ENCODE measurements around the gene TOM1. TPM values are rescaled to one million over a fixed set of nuclear protein-coding genes. Genes with fewer than 3 reads are reported as not detected.

The TOM1 gene
- total RNA-seq, 1 experiment from 2014 or later, result 22.3 TPM

DNA sequence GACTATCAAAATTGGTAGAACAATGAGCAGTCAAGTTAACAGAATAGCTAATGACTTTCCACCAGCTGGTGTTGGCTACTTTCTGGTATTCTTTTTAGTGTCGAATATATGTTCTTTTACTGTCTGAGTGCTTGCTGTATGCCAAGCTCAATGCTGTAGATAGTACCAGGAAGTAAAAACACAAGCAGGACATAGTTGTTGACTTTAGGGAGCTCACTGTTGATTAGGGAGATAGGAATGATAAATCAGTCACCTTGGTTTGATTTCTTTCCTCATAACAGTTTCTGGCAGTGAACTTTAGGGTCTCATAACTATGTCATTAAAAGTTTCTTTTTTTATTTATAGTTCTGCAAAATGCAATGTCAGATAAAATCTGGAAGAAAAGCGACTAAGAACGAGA lies 33.4 kb upstream of the TOM1 start:
- Histone ChIP-seq H2BK12ac (ENCODE audit: insufficient read length, low read depth, low read length) (no peak overlapping the region), H2BK5ac (ENCODE audit: insufficient read length, low read length) (no peak overlapping the region), H3K9ac (ENCODE audit: extremely low read depth, insufficient read length, low read length) (no peak overlapping the region), H3K79me2 (ENCODE audit: insufficient read depth, low read length) (no peaks in the 10 kb centered on the region), H2BK15ac (ENCODE audit: low read depth, low read length) (no peak overlapping the region), H3K18ac (ENCODE audit: insufficient read length, low read depth, low read length) (no peak overlapping the region), H4K20me1 (ENCODE audit: control insufficient read depth, insufficient read depth, insufficient read length) (no peaks in the 10 kb centered on the region), H2AK5ac (ENCODE audit: insufficient read length, low read length) (no peak overlapping the region), H4K8ac (replicated peaks; ENCODE audit: insufficient read length, low read depth, low read length) (no peak overlapping the region), H2AFZ (ENCODE audit: low read length) (no peak overlapping the region), H3K9me3 (ENCODE audit: control insufficient read depth, low read depth, low read length) (no peaks in the 10 kb centered on the region), H3K27ac (ENCODE audit: insufficient read length, low read depth, low read length) (no peak overlapping the region), H4K5ac (ENCODE audit: insufficient read length, low read depth, low read length) (no peak overlapping the region), H2BK120ac (ENCODE audit: low read depth, low read length, poor library complexity, severe bottlenecking) (no peak overlapping the region), H3K4ac (ENCODE audit: low read depth, low read length) (no peak overlapping the region), H4K91ac (ENCODE audit: insufficient read length, low read depth, low read length) (no peak overlapping the region), H2BK20ac (ENCODE audit: low read depth, low read length, poor library complexity, severe bottlenecking) (no peak overlapping the region), H3K4me2 (ENCODE audit: insufficient read depth, insufficient read length, low read length) (no peak overlapping the region), H3K27me3 (ENCODE audit: insufficient read depth, low read length) (no peaks in the 10 kb centered on the region), H3K14ac (ENCODE audit: insufficient read depth, low read length) (no peak overlapping the region), H3K23ac (ENCODE audit: insufficient read length, low read depth, low read length) (no peak overlapping the region), H3K56ac (ENCODE audit: insufficient read length, low read depth, low read length) (no peak overlapping the region), H3K23me2 (ENCODE audit: insufficient read length, low read depth, low read length, poor library complexity, severe bottlenecking) (no peaks in the 10 kb centered on the region), H3K4me1 (ENCODE audit: insufficient read depth, low read length) (no peaks in the 10 kb centered on the region), H3K79me1 (ENCODE audit: insufficient read depth, low read depth, low read length, poor library complexity, severe bottlenecking) (peaks cover 4% of the 10 kb centered on the region), H3T11ph (ENCODE audit: low read length) (no peak overlapping the region)
- H3K4me1 Mint-ChIP-seq, result no peaks in the 10 kb centered on the region
- TF ChIP-seq, protein P1, sequence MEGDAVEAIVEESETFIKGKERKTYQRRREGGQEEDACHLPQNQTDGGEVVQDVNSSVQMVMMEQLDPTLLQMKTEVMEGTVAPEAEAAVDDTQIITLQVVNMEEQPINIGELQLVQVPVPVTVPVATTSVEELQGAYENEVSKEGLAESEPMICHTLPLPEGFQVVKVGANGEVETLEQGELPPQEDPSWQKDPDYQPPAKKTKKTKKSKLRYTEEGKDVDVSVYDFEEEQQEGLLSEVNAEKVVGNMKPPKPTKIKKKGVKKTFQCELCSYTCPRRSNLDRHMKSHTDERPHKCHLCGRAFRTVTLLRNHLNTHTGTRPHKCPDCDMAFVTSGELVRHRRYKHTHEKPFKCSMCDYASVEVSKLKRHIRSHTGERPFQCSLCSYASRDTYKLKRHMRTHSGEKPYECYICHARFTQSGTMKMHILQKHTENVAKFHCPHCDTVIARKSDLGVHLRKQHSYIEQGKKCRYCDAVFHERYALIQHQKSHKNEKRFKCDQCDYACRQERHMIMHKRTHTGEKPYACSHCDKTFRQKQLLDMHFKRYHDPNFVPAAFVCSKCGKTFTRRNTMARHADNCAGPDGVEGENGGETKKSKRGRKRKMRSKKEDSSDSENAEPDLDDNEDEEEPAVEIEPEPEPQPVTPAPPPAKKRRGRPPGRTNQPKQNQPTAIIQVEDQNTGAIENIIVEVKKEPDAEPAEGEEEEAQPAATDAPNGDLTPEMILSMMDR (conservative IDR thresholded peaks at IDR 0.05), result no peak
- DNase-seq, result no peak
- H3K27ac Mint-ChIP-seq, result no peak overlapping the region
- WGBS (ENCODE audit: extremely low coverage, insufficient read length, low lambda C conversion rate), result no CpG with 5 or more reads among the region's 3 CpGs
- peaks cover 64 to 96% (median 93%) of the 10 kb centered on the region in 3 experiments for H3K36me3 Mint-ChIP-seq (ENCODE audit: insufficient read depth in 1 of 3, low read depth in 3 of 3)
- H3K9me3 Mint-ChIP-seq, result peaks cover 0 to 1% of the 10 kb centered on the region in 2 experiments; a peak in 1 of 5 replicates
- no peaks in the 10 kb centered on the region for H3K27me3 Mint-ChIP-seq (ENCODE audit: low read depth)
- no peak overlapping the region for H3K4me3 Mint-ChIP-seq
